T-helper 2 cell treated with Interferon-gamma antibody and Interleukin-4, amounts not matched to agents 100 ng/mL and 5 ng/mL, for 36 hours (primary cell): ENCODE measurements around the gene CC2D1B. TPM values are rescaled to one million over a fixed set of nuclear protein-coding genes. Genes with fewer than 3 reads are reported as not detected.

ENCODE experiments used
- intact Hi-C: fragments of 100-400 bp; cut with micrococcal nuclease; formaldehyde crosslinking; loops from one replicate; pipeline ENCODE4 v1.15.1; 2023
- total RNA-seq: library from RNA; stranded (reverse); gene quantifications from 2 replicates; pipeline ENCODE4 v1.2.3, GENCODE V29; 2022

CC2D1B gene
- total RNA-seq, 1 donor from 2014 or later: 47.1 TPM

- intact Hi-C loops: no loop called here
These were observed 59.6 kb downstream of the CC2D1B start for GRCh38 chr1:52306227-52307006.

DNA sequence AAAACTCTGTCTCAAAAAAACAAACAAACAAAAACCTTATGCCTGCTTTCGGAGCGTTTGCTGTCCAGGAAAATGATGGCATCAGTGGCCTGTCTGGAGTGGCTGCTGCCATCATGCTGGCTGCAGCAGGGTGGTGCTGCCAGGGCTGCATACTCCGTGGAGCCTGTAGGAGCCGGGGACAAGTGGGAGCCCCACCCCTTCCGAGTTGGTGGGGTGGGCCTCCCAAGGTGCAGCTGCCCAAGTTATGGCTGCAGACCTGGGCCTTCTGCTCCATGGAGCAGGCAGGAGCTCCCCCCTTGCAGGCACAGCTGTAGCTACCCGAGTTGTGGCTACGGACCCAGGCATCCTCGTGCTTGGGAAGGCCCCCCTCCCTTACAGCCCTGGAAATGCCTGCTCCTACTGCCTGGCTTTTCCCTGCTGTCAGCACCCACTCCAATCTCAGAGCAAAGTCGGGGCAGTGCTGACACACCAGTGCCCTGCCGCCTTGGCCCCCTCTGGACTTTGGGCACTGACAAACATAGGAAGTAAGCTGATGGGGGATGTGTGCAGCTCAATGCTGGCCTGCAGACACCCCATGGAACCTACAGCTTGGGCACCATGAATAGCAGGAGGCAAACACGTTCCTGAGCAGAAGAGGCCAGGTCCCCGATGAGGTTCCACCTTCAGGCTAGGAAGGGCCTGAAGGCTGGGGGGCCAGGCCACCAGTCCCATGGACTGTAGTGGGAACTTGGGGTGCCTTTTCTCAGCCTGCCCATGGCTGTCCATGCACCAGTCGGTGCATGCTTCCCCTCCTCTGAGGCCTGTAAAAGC lies 60.4 kb downstream of the CC2D1B start:
- intact Hi-C loops: no loop called here

Other genes with a start within 250 kb of the CC2D1B start
- 1.8 and 1.9 TPM in 2 replicates for gene ZFYVE9, start 224.1 kb downstream of the CC2D1B start, total RNA-seq
- 34.5 and 37.6 TPM in 2 replicates for gene ORC1, start 38.2 kb upstream of the CC2D1B start, total RNA-seq
- 101 and 102 TPM in 2 replicates for gene PRPF38A, start 38.4 kb upstream of the CC2D1B start, total RNA-seq
- 57.7 and 70.8 TPM in 2 replicates for gene TUT4, start 186.9 kb upstream of the CC2D1B start, total RNA-seq
- 23.0 and 26.7 TPM in 2 replicates for gene GPX7, start 236.2 kb upstream of the CC2D1B start, total RNA-seq